Fibroblast of skin of abdomen (primary cell): ENCODE measurements around the gene LDLR. TPM values are rescaled to one million over a fixed set of nuclear protein-coding genes. Genes with fewer than 3 reads are reported as not detected.

ENCODE experiments used
- DNase-seq: peaks from one replicate; pipeline ENCODE4 v3.0.0-alpha.2; 2013
- polyA plus RNA-seq, 2 experiments: library from polyadenylated mRNA; unstranded; fragments of 120-200 nt; gene quantifications; one replicate each; pipeline ENCODE4 v1.2.1, GENCODE V29; 2013; ENCODE audit not compliant: insufficient read length in 2 of 2

Gene LDLR
- 48.1 TPM for polyA plus RNA-seq (2013, experiment 1 of 2; ENCODE audit: insufficient read length)
- 47.6 TPM for polyA plus RNA-seq (2013, experiment 2 of 2; ENCODE audit: insufficient read length)

- DNase-seq, result peak; percentile 89
These were observed at the start of gene LDLR for GRCh38 chr19:11089254-11090013. Gene LDLR, plus strand, starts transcription at chr19:11089463. Its CDS starts 86 bp downstream, at chr19:11089549.

GRCh38 chr19:11041194-11041593 is 48.1 kb upstream of the LDLR start:
- DNase-seq, result no peak

GRCh38 chr19:11041966-11042627 is 47.2 kb upstream of the LDLR start:
- no peak for DNase-seq

GRCh38 chr19:11044431-11044830 is 44.8 kb upstream of the LDLR start:
- no peak for DNase-seq

GRCh38 chr19:11045536-11045935 is 43.7 kb upstream of the LDLR start:
- DNase-seq, result no peak

- no peak for DNase-seq
These were observed 42.5 kb upstream of the LDLR start for GRCh38 chr19:11046605-11047354.

- DNase-seq, result no peak
These were observed 41.4 kb upstream of the LDLR start for GRCh38 chr19:11047866-11048265.

- DNase-seq, result no peak
These were observed 38.7 kb upstream of the LDLR start for GRCh38 chr19:11050323-11051114.

- no peak for DNase-seq
These were observed 35.5 kb upstream of the LDLR start for GRCh38 chr19:11053817-11054195.

GRCh38 chr19:11054200-11054599 is 35.1 kb upstream of the LDLR start:
- no peak for DNase-seq

GRCh38 chr19:11054628-11055027 is 34.6 kb upstream of the LDLR start:
- DNase-seq, result no peak

- no peak for DNase-seq
These were observed 30.8 kb upstream of the LDLR start for GRCh38 chr19:11058246-11059030.

GRCh38 chr19:11059511-11060358 is 29.5 kb upstream of the LDLR start:
- DNase-seq, result no peak

- DNase-seq, result no peak
These were observed 27.3 kb upstream of the LDLR start for GRCh38 chr19:11061952-11062351.

GRCh38 chr19:11063434-11063833 is 25.8 kb upstream of the LDLR start:
- no peak for DNase-seq

GRCh38 chr19:11064831-11065303 is 24.4 kb upstream of the LDLR start:
- no peak for DNase-seq

- no peak for DNase-seq
These were observed 22.9 kb upstream of the LDLR start for GRCh38 chr19:11066326-11066725.

- DNase-seq, result no peak
These were observed 21.7 kb upstream of the LDLR start for GRCh38 chr19:11067356-11068113.

GRCh38 chr19:11069561-11069960 is 19.7 kb upstream of the LDLR start:
- DNase-seq, result no peak

GRCh38 chr19:11070123-11070522 is 19.1 kb upstream of the LDLR start:
- DNase-seq, result no peak
